PC-9 (cell line): ENCODE results near the gene SHROOM3. TPM values are rescaled to one million over a fixed set of nuclear protein-coding genes. Genes with fewer than 3 reads are reported as not detected.

ENCODE experiments used
- BruUV-seq: library from RNA; stranded (reverse); fragments of 400-500 nt; replicated peaks from 2 replicates; lab custom pipeline; 2021; lab: Mats Ljungman, UMichigan
- CTCF ChIA-PET: fragments of 300-600 bp; sonication (Branson Sonifier 250); formaldehyde crosslinking; loops from one replicate; lab custom pipeline; 2022; ENCODE audit warnings: antibody characterized with exemption; lab: Charles Lee
- POLR2A ChIA-PET: fragments of 300-600 bp; sonication (Branson Sonifier 250); formaldehyde crosslinking; loops from one replicate; lab custom pipeline; 2022; ENCODE audit warnings: antibody characterized with exemption; ENCODE audit not compliant: unreplicated experiment; lab: Charles Lee
- DNase-seq, 2 experiments: peaks; one replicate each; pipeline versions ENCODE4 v3.0.0 to v3.0.0-alpha.2; 2015 to 2022; ENCODE audit warnings: mixed read lengths in 1 of 2
- H2AFZ ChIP-seq: fragments of 200-600 bp; sonication (generic); 2 replicates; pipeline ENCODE4 v1.8.1; 2017; ENCODE audit warnings: antibody characterized with exemption
- H3F3A ChIP-seq: fragments of 200-600 bp; sonication (generic); 2 replicates; pipeline ENCODE4 v1.8.1; 2017; ENCODE audit warnings: antibody characterized with exemption, mild to moderate bottlenecking, low read depth; ENCODE audit not compliant: insufficient read depth
- H3K27ac ChIP-seq: fragments of 200-600 bp; sonication (generic); 2 replicates; pipeline ENCODE4 v1.6.1; 2016; ENCODE audit warnings: mixed run types
- H3K27me3 ChIP-seq: fragments of 200-600 bp; sonication (generic); 2 replicates; pipeline ENCODE4 v1.6.1; 2016; ENCODE audit warnings: low read depth, mixed run types; ENCODE audit not compliant: insufficient read depth
- H3K36me3 ChIP-seq: fragments of 200-600 bp; sonication (generic); 2 replicates; pipeline ENCODE4 v1.6.1; 2016; ENCODE audit warnings: low read depth, mixed run types
- H3K4me1 ChIP-seq: fragments of 200-600 bp; sonication (generic); replicated peaks from 2 replicates; pipeline ENCODE4 v1.6.1; 2016; ENCODE audit warnings: mixed run types; ENCODE audit not compliant: insufficient read depth
- H3K4me2 ChIP-seq: fragments of 200-600 bp; sonication (generic); 2 replicates; pipeline ENCODE4 v1.6.1; 2017; ENCODE audit warnings: mixed run types
- H3K4me3 ChIP-seq: fragments of 200-600 bp; sonication (generic); 2 replicates; pipeline ENCODE4 v1.6.1; 2016; ENCODE audit warnings: mixed run types
- H3K79me2 ChIP-seq: fragments of 200-600 bp; sonication (generic); 2 replicates; pipeline ENCODE4 v1.6.1; 2017; ENCODE audit warnings: low read depth, mixed run types
- H3K9me2 ChIP-seq: fragments of 200-600 bp; sonication (generic); 2 replicates; pipeline ENCODE4 v1.8.1; 2017; ENCODE audit warnings: mild to moderate bottlenecking; ENCODE audit not compliant: insufficient read depth
- H3K9me3 ChIP-seq: fragments of 200-600 bp; sonication (generic); 2 replicates; pipeline ENCODE4 v1.8.1; 2016; ENCODE audit warnings: low read depth; ENCODE audit not compliant: insufficient read depth
- H4K20me1 ChIP-seq: fragments of 200-600 bp; sonication (generic); 2 replicates; pipeline ENCODE4 v1.8.1; 2017; ENCODE audit not compliant: insufficient read depth
- CTCF ChIP-seq: fragments of 200-600 bp; sonication (generic); conservative IDR thresholded peaks from 2 replicates; pipeline ENCODE4 v1.6.1; 2017; ENCODE audit warnings: mixed run types, antibody characterized with exemption, mild to moderate bottlenecking, moderate library complexity
- EZH2 ChIP-seq: fragments of 200-600 bp; sonication (generic); IDR thresholded peaks from 2 replicates; pipeline ENCODE4 v1.8.0; 2017; ENCODE audit warnings: antibody characterized with exemption, low read depth
- intact Hi-C: fragments of 100-400 bp; cut with micrococcal nuclease; formaldehyde crosslinking; loops from one replicate; pipeline ENCODE4 v1.10.0; 2022; ENCODE audit not compliant: unreplicated experiment
- total RNA-seq: library from RNA; stranded (reverse); gene quantifications from 2 replicates; pipeline ENCODE4 v1.2.3, GENCODE V29; 2021

Gene SHROOM3
- total RNA-seq, 1 experiment from 2014 or later, result 44.3 TPM

- Histone ChIP-seq H3F3A (no peaks in the 10 kb centered on the region), H3K4me3 (no peak overlapping the region), H3K9me3 (no peaks in the 10 kb centered on the region), H3K79me2 (no peaks in the 10 kb centered on the region), H3K4me1 (no peaks in the 10 kb centered on the region; the same call in 1 of the 2 replicates), H2AFZ (no peak overlapping the region), H3K36me3 (no peaks in the 10 kb centered on the region), H3K9me2 (no peaks in the 10 kb centered on the region), H3K27me3 (no peaks in the 10 kb centered on the region), H3K27ac (no peak overlapping the region), H3K4me2 (no peak overlapping the region), H4K20me1 (no peaks in the 10 kb centered on the region)
- intact Hi-C loops, result no loop called here
- BruUV-seq, result no TSS peak
- ChIA-PET POLR2A (no interaction called here), CTCF (no interaction called here)
- no peak for TF ChIP-seq CTCF
- no peak for TF ChIP-seq EZH2
- DNase-seq, result no peak
Observed at GRCh38 chr4:76532805-76533204, 97.8 kb downstream of the SHROOM3 start.

- DNase-seq, result no peak
- no peaks in the 10 kb centered on the region for H3K27me3 ChIP-seq
- TF ChIP-seq CTCF (no peak), EZH2 (no peak)
- no peak overlapping the region for H2AFZ ChIP-seq
- no peak overlapping the region for H3K4me3 ChIP-seq
- CTCF ChIA-PET, result no interaction called here
- no TSS peak for BruUV-seq
- H3K79me2 ChIP-seq, result no peaks in the 10 kb centered on the region
- H4K20me1 ChIP-seq, result no peaks in the 10 kb centered on the region
- H3K36me3 ChIP-seq, result no peaks in the 10 kb centered on the region
- no peaks in the 10 kb centered on the region; the same call in 1 of the 2 replicates for H3K4me1 ChIP-seq
- POLR2A ChIA-PET, result no interaction called here
- no peaks in the 10 kb centered on the region for H3K9me2 ChIP-seq
- H3F3A ChIP-seq, result no peaks in the 10 kb centered on the region
- H3K9me3 ChIP-seq, result no peaks in the 10 kb centered on the region
- H3K27ac ChIP-seq, result no peak overlapping the region
- intact Hi-C loops, result no loop called here
- no peak overlapping the region for H3K4me2 ChIP-seq
Observed at GRCh38 chr4:76533314-76533713, 98.3 kb downstream of the SHROOM3 start.

GRCh38 chr4:76535603-76536372 is 100.8 kb downstream of the SHROOM3 start:
- H3K36me3 ChIP-seq, result no peaks in the 10 kb centered on the region
- CTCF ChIA-PET, result interaction anchor here (0.6 kb wide), 1 partner anchor 659 kb away, joined by 3 read pairs; no protein-coding TSS in a partner anchor
- H4K20me1 ChIP-seq, result no peaks in the 10 kb centered on the region
- H3K79me2 ChIP-seq, result no peaks in the 10 kb centered on the region
- no TSS peak for BruUV-seq
- no peaks in the 10 kb centered on the region for H3K9me3 ChIP-seq
- DNase-seq, result no peak
- no peaks in the 10 kb centered on the region; the same call in 1 of the 2 replicates for H3K4me1 ChIP-seq
- H3K4me3 ChIP-seq, result no peak overlapping the region
- H3K27me3 ChIP-seq, result no peaks in the 10 kb centered on the region
- H3K9me2 ChIP-seq, result no peaks in the 10 kb centered on the region
- H3K4me2 ChIP-seq, result no peak overlapping the region
- TF ChIP-seq CTCF, result no peak
- no peak for TF ChIP-seq EZH2
- intact Hi-C loops, result no loop called here
- H3F3A ChIP-seq, result no peaks in the 10 kb centered on the region
- no peak overlapping the region for H2AFZ ChIP-seq
- H3K27ac ChIP-seq, result no peak overlapping the region
- POLR2A ChIA-PET, result interaction anchor here (0.6 kb wide), 1 partner anchor 9 kb away, joined by 4 read pairs; no protein-coding TSS in a partner anchor
